Measurements from ENCODE around the gene TRIM8. TPM values are rescaled to one million over a fixed set of nuclear protein-coding genes. Genes with fewer than 3 reads are reported as not detected.

Gene TRIM8, protein sequence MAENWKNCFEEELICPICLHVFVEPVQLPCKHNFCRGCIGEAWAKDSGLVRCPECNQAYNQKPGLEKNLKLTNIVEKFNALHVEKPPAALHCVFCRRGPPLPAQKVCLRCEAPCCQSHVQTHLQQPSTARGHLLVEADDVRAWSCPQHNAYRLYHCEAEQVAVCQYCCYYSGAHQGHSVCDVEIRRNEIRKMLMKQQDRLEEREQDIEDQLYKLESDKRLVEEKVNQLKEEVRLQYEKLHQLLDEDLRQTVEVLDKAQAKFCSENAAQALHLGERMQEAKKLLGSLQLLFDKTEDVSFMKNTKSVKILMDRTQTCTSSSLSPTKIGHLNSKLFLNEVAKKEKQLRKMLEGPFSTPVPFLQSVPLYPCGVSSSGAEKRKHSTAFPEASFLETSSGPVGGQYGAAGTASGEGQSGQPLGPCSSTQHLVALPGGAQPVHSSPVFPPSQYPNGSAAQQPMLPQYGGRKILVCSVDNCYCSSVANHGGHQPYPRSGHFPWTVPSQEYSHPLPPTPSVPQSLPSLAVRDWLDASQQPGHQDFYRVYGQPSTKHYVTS
- total RNA-seq (100 and 130 TPM in 2 replicates), polyA plus RNA-seq (59.8 and 65.6 TPM in 2 replicates)

DNA sequence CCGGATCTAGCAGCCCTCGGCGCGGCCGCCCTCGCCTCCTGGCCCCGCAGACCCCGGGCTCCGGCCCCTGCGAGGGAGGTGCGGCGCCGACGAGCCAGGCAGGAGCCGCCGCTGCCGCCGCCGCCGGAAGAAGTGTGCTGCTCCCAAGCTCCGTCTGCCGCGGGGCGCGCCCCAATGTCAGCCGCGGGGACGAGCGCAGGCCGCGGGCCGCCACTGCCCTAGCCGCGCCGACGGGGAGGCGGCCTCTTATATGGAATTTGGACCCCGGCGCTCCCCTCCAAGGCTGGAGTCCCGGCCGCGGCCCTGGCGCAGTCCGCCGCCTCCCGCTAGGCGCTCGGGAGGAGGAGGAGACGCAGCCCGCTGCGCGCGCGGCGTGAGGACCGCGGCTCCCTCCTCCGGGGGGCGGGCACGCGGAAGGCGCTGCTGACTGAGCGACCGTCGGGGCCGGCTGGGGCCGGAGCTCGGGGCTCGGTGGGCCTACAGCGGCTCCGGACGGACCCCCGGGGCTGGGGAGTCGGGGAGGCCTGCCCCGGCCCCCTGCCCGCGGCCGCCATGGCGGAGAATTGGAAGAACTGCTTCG lies at the start of gene TRIM8:
TSS of gene TRIM8 (plus strand) at position 414 of the 580 bp plus-strand sequence. CDS start at position 553, 139 bp downstream.
- H3K27me3 ChIP-seq: no peaks in the 10 kb centered on the region
- peak within 1 kb of the TSS; percentile 74 for H3K4me3 ChIP-seq
- H3K36me3 ChIP-seq: no peaks in the 10 kb centered on the region
- H3K4me1 ChIP-seq (ENCODE audit: low read depth): peaks cover 20% of the 10 kb centered on the region
- DNase-seq (ENCODE audit: low read depth in 1 of 2, low spot score in 1 of 2): peak; percentile 50 to 62
- H3K27ac ChIP-seq: peak within 1 kb of the TSS; percentile 96
- H3K9me3 ChIP-seq (ENCODE audit: low read depth): no peaks in the 10 kb centered on the region
- TF ChIP-seq, protein P1, sequence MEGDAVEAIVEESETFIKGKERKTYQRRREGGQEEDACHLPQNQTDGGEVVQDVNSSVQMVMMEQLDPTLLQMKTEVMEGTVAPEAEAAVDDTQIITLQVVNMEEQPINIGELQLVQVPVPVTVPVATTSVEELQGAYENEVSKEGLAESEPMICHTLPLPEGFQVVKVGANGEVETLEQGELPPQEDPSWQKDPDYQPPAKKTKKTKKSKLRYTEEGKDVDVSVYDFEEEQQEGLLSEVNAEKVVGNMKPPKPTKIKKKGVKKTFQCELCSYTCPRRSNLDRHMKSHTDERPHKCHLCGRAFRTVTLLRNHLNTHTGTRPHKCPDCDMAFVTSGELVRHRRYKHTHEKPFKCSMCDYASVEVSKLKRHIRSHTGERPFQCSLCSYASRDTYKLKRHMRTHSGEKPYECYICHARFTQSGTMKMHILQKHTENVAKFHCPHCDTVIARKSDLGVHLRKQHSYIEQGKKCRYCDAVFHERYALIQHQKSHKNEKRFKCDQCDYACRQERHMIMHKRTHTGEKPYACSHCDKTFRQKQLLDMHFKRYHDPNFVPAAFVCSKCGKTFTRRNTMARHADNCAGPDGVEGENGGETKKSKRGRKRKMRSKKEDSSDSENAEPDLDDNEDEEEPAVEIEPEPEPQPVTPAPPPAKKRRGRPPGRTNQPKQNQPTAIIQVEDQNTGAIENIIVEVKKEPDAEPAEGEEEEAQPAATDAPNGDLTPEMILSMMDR (IDR thresholded peaks at IDR 0.05; ENCODE audit: low read depth, low read length): no peak

DNA sequence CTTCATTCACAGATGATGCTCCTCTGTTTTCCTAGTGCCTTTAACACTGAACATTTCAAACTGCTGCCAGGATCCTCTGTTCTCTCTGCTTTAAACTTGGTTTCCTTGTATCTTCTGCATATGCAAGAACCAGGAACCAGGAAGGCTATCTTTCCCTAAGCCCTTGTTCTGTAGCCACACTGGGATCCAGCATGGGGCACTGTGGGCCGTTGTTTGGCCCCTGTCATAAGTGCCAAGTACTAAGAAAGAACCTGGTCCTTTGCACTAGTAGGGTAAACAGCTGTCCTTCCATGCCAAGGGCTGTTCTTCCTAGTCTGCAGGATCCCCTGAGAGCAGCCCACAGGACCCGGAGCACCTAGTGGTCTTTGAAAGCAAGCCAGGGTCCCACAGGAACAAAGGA lies 49.0 kb upstream of the TRIM8 start:
- DNase-seq (ENCODE audit: low read depth in 1 of 2, low spot score in 1 of 2): no peak
- no peaks in the 10 kb centered on the region for H3K9me3 ChIP-seq (ENCODE audit: low read depth)
- TF ChIP-seq, protein P1 (IDR thresholded peaks at IDR 0.05; ENCODE audit: low read depth, low read length): no peak

DNA sequence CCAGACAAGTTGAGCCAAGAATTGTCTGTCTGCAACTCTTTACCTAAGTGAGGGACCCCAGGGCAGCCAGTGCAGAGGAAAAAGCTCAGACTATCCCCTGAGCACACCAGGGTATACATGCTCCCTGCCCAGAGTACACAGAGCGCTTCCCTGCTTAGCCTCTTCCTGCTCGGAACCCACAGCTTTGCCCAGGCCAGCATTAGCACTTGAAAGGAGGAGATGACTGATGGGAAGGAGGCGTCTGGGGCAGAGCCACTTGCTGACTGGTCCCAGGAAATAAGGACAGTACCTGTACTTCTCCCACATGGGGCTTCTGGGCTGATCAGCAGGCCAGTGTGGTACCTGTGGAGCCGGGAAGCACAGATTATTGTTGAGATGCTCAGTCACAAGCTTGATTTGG lies 48.4 kb upstream of the TRIM8 start:
- peak overlapping the region; percentile 53 for H3K27ac ChIP-seq
- DNase-seq (ENCODE audit: low read depth in 1 of 2, low spot score in 1 of 2): no peak

More for the DNA sequence above, 49.0 kb upstream of the TRIM8 start:
- H3K27me3 ChIP-seq: no peaks in the 10 kb centered on the region
- no peak overlapping the region for H3K27ac ChIP-seq
- H3K4me3 ChIP-seq: no peak overlapping the region
- H3K4me1 ChIP-seq (ENCODE audit: low read depth): peaks cover 13% of the 10 kb centered on the region
- peaks cover 10% of the 10 kb centered on the region for H3K36me3 ChIP-seq

DNA sequence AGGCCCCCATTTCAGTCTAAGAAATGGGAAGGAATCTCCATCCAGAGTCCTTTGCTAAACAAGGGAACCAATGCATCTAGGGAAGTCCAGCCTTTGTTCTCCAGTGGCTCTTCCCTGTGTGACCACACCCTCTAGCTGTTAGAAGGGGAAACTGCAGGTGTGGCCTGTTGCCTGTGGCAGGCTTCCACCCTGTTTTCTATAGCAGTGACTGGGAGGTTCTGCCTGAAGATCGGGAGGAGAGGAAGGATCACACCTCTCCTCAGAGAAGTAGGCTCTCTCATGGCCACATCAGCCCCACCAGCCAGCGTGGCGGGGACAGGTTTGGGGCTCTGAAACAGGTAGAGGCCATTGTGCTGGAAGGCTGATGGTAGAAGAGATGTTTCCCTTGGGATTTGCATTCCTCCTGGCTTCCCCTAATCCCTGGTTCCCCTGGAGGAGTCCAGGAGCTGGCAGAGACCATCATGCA lies 47.7 kb upstream of the TRIM8 start:
- Histone ChIP-seq H3K4me3 (no peak overlapping the region), H3K9me3 (ENCODE audit: low read depth) (no peaks in the 10 kb centered on the region), H3K27ac (peak overlapping the region; percentile 53), H3K36me3 (peaks cover 10% of the 10 kb centered on the region), H3K4me1 (ENCODE audit: low read depth) (peaks cover 21% of the 10 kb centered on the region), H3K27me3 (no peaks in the 10 kb centered on the region)
- TF ChIP-seq, protein P1 (IDR thresholded peaks at IDR 0.05; ENCODE audit: low read depth, low read length): peak; percentile 89
- peak; percentile 76 to 77 for DNase-seq (ENCODE audit: low read depth in 1 of 2, low spot score in 1 of 2)

More for the DNA sequence above, 48.4 kb upstream of the TRIM8 start:
- Histone ChIP-seq H3K9me3 (ENCODE audit: low read depth) (no peaks in the 10 kb centered on the region), H3K4me1 (ENCODE audit: low read depth) (peaks cover 14% of the 10 kb centered on the region), H3K36me3 (peaks cover 10% of the 10 kb centered on the region), H3K27me3 (no peaks in the 10 kb centered on the region), H3K4me3 (no peak overlapping the region)
- TF ChIP-seq, protein P1 (IDR thresholded peaks at IDR 0.05; ENCODE audit: low read depth, low read length): no peak

DNA sequence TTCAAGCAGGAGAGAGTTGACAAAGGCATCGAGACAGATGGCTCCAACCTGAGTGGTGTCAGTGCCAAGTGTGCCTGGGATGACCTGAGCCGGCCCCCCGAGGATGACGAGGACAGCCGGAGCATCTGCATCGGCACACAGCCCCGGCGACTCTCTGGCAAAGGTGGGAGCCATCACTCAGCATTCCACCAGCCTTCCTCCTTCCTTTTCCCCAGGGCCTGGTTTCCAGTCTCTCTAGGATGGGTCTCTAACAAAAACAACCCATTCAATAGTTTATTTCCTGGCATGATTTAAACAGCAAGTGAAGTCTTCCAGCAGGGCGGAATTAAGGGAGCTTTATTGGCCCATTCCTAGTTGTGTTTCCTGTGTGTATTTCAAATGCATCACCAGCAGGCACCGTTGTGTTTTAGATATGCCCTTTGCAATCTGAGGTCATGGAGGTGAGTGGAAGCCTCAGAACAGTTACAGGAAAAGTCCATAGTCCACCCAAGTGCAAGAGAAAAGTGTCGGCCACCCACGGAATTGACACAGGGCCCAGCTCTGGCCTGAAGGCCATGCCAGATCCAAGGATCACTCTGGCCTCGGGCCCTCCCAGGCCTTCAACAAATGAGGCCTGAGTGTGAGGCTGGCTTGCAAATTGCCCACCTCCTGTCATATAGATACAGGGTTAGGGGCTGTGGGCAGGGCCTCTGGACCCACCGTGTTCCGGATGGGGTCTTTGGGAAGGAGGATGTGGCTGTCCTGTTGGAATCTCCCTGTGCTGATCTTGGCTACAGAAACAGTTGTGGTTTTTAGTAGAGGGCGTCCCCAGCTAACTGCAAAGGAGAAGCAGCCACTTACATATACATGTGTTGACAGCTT lies 46.9 kb upstream of the TRIM8 start:
- H3K27ac ChIP-seq: no peak overlapping the region
- H3K4me1 ChIP-seq (ENCODE audit: low read depth): peaks cover 22% of the 10 kb centered on the region
- no peak overlapping the region for H3K4me3 ChIP-seq
- H3K27me3 ChIP-seq: no peaks in the 10 kb centered on the region
- DNase-seq (ENCODE audit: low read depth in 1 of 2, low spot score in 1 of 2): peak in 1 of 2 donors; percentile 60
- peaks cover 10% of the 10 kb centered on the region for H3K36me3 ChIP-seq
- H3K9me3 ChIP-seq (ENCODE audit: low read depth): no peaks in the 10 kb centered on the region
- TF ChIP-seq, protein P1 (IDR thresholded peaks at IDR 0.05; ENCODE audit: low read depth, low read length): no peak
